Neuronal stem cell (in vitro differentiated cells): ENCODE results near the gene UQCC5.

Experiments used
- DNase-seq: peaks from one replicate; pipeline ENCODE4 v3.0.0-alpha.2; 2013; ENCODE audit warnings: low spot score
- H2AFZ ChIP-seq: one replicate; pipeline ENCODE4 v1.6.1; 2013; ENCODE audit warnings: mild to moderate bottlenecking, low read length, inconsistent platforms
- H2AK5ac ChIP-seq: 2 replicates; pipeline ENCODE4 v1.6.1; 2013; ENCODE audit warnings: low read depth, mild to moderate bottlenecking, inconsistent platforms, low read length, moderate library complexity, mixed read lengths
- H2BK120ac ChIP-seq: 2 replicates; pipeline ENCODE4 v1.6.1; 2013; ENCODE audit warnings: low read depth, mild to moderate bottlenecking, inconsistent platforms, low read length, moderate library complexity, mixed read lengths
- H2BK12ac ChIP-seq: one replicate; pipeline ENCODE4 v1.6.1; 2013; ENCODE audit warnings: low read length, inconsistent platforms
- H2BK15ac ChIP-seq: 2 replicates; pipeline ENCODE4 v1.6.1; 2013; ENCODE audit warnings: mild to moderate bottlenecking, low read length, inconsistent platforms, mixed read lengths
- H2BK5ac ChIP-seq: one replicate; pipeline ENCODE4 v1.6.1; 2013; ENCODE audit warnings: inconsistent platforms, mild to moderate bottlenecking, low read length, moderate library complexity
- H3K14ac ChIP-seq: one replicate; pipeline ENCODE4 v1.6.1; 2013; ENCODE audit warnings: low read length, inconsistent platforms
- H3K18ac ChIP-seq: 2 replicates; pipeline ENCODE4 v1.6.1; 2013; ENCODE audit warnings: low read length, inconsistent platforms
- H3K23ac ChIP-seq: 2 replicates; pipeline ENCODE4 v1.6.1; 2013; ENCODE audit warnings: low read depth, mild to moderate bottlenecking, mixed read lengths, low read length, inconsistent platforms; ENCODE audit not compliant: poor library complexity
- H3K27ac ChIP-seq: replicated peaks from 3 replicates; pipeline ENCODE4 v1.5.1; 2013; ENCODE audit warnings: low read length, inconsistent platforms
- H3K27me3 ChIP-seq, 3 experiments: 2 replicates each; pipeline ENCODE4 v1.6.1; 2013; ENCODE audit warnings: low read length in 3 of 3, mild to moderate bottlenecking in 2 of 3, inconsistent platforms in 1 of 3, low read depth in 1 of 3, mixed read lengths in 1 of 3, moderate library complexity in 1 of 3; ENCODE audit not compliant: control insufficient read depth in 3 of 3, insufficient read depth in 3 of 3
- H3K36me3 ChIP-seq, 2 donors: replicated peaks in 1 of 2; 2 replicates each; pipeline ENCODE4 v1.6.1; 2013; ENCODE audit warnings: low read length in 2 of 2; ENCODE audit not compliant: control insufficient read depth in 2 of 2, insufficient read depth in 2 of 2
- H3K4ac ChIP-seq: 2 replicates; pipeline ENCODE4 v1.6.1; 2013; ENCODE audit warnings: inconsistent platforms, mild to moderate bottlenecking, low read length, moderate library complexity
- H3K4me1 ChIP-seq, 2 donors: 1 replicate in 1 of 2; 2 replicates in 1 of 2; pipeline ENCODE4 v1.6.1; 2013; ENCODE audit warnings: low read length in 2 of 2, low read depth in 1 of 2; ENCODE audit not compliant: control insufficient read depth in 2 of 2, insufficient read depth in 1 of 2
- H3K4me2 ChIP-seq: one replicate; pipeline ENCODE4 v1.6.1; 2013; ENCODE audit warnings: mild to moderate bottlenecking, low read length, inconsistent platforms; ENCODE audit not compliant: insufficient read depth, poor library complexity, severe bottlenecking
- H3K4me3 ChIP-seq, 2 donors: 2 replicates each; pipeline ENCODE4 v1.5.1; 2013; ENCODE audit warnings: low read length in 2 of 2, mild to moderate bottlenecking in 2 of 2, inconsistent platforms in 1 of 2, moderate library complexity in 1 of 2
- H3K79me1 ChIP-seq: one replicate; pipeline ENCODE4 v1.6.1; 2013; ENCODE audit warnings: low read depth, mild to moderate bottlenecking, inconsistent platforms, low read length, moderate library complexity
- H3K9ac ChIP-seq: one replicate; pipeline ENCODE4 v1.6.1; 2013; ENCODE audit warnings: mild to moderate bottlenecking, low read depth, low read length, inconsistent platforms; ENCODE audit not compliant: poor library complexity
- H3K9me3 ChIP-seq, 2 donors: replicated peaks in 1 of 2; 2 replicates each; pipeline versions ENCODE3 to v1.6.1; 2013; ENCODE audit warnings: low read length in 2 of 2, mild to moderate bottlenecking in 2 of 2, inconsistent platforms in 1 of 2, low read depth in 1 of 2, mixed read lengths in 1 of 2, moderate library complexity in 1 of 2; ENCODE audit not compliant: control insufficient read depth in 2 of 2, insufficient read depth in 1 of 2
- H4K8ac ChIP-seq: one replicate; pipeline ENCODE4 v1.6.1; 2013; ENCODE audit warnings: low read depth, mild to moderate bottlenecking, inconsistent platforms, low read length, moderate library complexity
- H4K91ac ChIP-seq: one replicate; pipeline ENCODE4 v1.6.1; 2013; ENCODE audit warnings: low read length, low read depth, mild to moderate bottlenecking, inconsistent platforms; ENCODE audit not compliant: poor library complexity
- WGBS, 2 donors: extraction: QIAGEN DNeasy Blood & Tissue Kit; methylation state at CpG; one replicate each; pipeline ENCODE4 v1.1.7; 2013; ENCODE audit warnings: missing lambda C conversion rate in 2 of 2, mixed read lengths in 1 of 2; ENCODE audit not compliant: insufficient read length in 2 of 2, insufficient replicate concordance in 1 of 2; ENCODE audit errors: extremely low coverage in 2 of 2; 5-methylcytosine and 5-hydroxymethylcytosine counted together

Gene UQCC5

GRCh38 chr3:52524258-52524751 is 12.1 kb upstream of the UQCC5 start:
- Histone ChIP-seq H3K79me1 (peaks cover 6% of the 10 kb centered on the region), H4K91ac (no peak overlapping the region), H2BK120ac (no peak overlapping the region), H3K9me3 (no peaks in the 10 kb centered on the region), H2AFZ (no peak overlapping the region), H2BK5ac (no peak overlapping the region), H2BK15ac (no peak overlapping the region), H3K9ac (no peak overlapping the region), H3K14ac (no peak overlapping the region), H4K8ac (no peak overlapping the region), H3K36me3 (peaks cover 51 to 53% of the 10 kb centered on the region in 2 donors), H3K4me2 (no peak overlapping the region), H3K4me1 (peaks cover 9 to 24% of the 10 kb centered on the region in 2 donors), H3K27ac (no peak overlapping the region), H3K27me3 (no peaks in the 10 kb centered on the region), H3K4me3 (no peak overlapping the region), H3K23ac (no peak overlapping the region), H3K18ac (no peak overlapping the region), H2BK12ac (no peak overlapping the region), H2AK5ac (no peak overlapping the region), H3K4ac (no peak overlapping the region)
- DNase-seq, result no peak
- WGBS, 2 donors, result no CpG with 5 or more reads among the region's 18 CpGs

- no CpG with 5 or more reads among the region's 34 CpGs for WGBS, 2 donors
- no peak overlapping the region for H2AFZ ChIP-seq
- H3K36me3 ChIP-seq, result peaks cover 54% of the 10 kb centered on the region in 2 donors
These were observed 11.4 kb upstream of the UQCC5 start for GRCh38 chr3:52524752-52525679.

GRCh38 chr3:52525680-52526561 is 10.5 kb upstream of the UQCC5 start:
- no CpG with 5 or more reads among the region's 9 CpGs for WGBS, 2 donors

More at GRCh38 chr3:52524752-52525679, 11.4 kb upstream of the UQCC5 start:
- Histone ChIP-seq H4K91ac (no peak overlapping the region), H3K9ac (no peak overlapping the region), H3K4me2 (no peak overlapping the region), H3K4me3 (no peak overlapping the region), H3K18ac (no peak overlapping the region), H2BK12ac (no peak overlapping the region), H3K4me1 (peaks cover 9 to 24% of the 10 kb centered on the region in 2 donors), H3K27ac (no peak overlapping the region), H3K4ac (no peak overlapping the region), H2AK5ac (no peak overlapping the region), H3K9me3 (no peaks in the 10 kb centered on the region), H3K14ac (no peak overlapping the region), H3K23ac (no peak overlapping the region), H2BK5ac (no peak overlapping the region), H2BK120ac (no peak overlapping the region), H2BK15ac (no peak overlapping the region), H3K79me1 (peaks cover 13% of the 10 kb centered on the region), H4K8ac (no peak overlapping the region), H3K27me3 (no peaks in the 10 kb centered on the region)
- DNase-seq, result no peak

More at GRCh38 chr3:52525680-52526561, 10.5 kb upstream of the UQCC5 start:
- Histone ChIP-seq H2BK15ac (no peak overlapping the region), H3K23ac (no peak overlapping the region), H3K27me3 (no peaks in the 10 kb centered on the region), H2BK5ac (no peak overlapping the region), H3K36me3 (peaks cover 56 to 57% of the 10 kb centered on the region in 2 donors), H3K4me3 (no peak overlapping the region), H2BK12ac (no peak overlapping the region), H4K8ac (no peak overlapping the region), H2AFZ (no peak overlapping the region), H4K91ac (no peak overlapping the region), H3K79me1 (peaks cover 15% of the 10 kb centered on the region), H3K4me1 (peaks cover 9 to 24% of the 10 kb centered on the region in 2 donors), H3K9ac (no peak overlapping the region), H3K18ac (no peak overlapping the region), H3K27ac (no peak overlapping the region), H3K4me2 (no peak overlapping the region), H2AK5ac (no peak overlapping the region), H3K14ac (no peak overlapping the region), H3K9me3 (no peaks in the 10 kb centered on the region), H3K4ac (no peak overlapping the region), H2BK120ac (no peak overlapping the region)
- DNase-seq, result no peak
